ENCODE data around the gene WDR43. TPM values are rescaled to one million over a fixed set of nuclear protein-coding genes. Genes with fewer than 3 reads are reported as not detected.

WDR43 gene
- total and polyA plus RNA-seq, 7 experiments from 2014 or later = 44.4 to 75.0 (median 60.4) TPM

GRCh38 chr2:28904802-28905457, 10.5 kb downstream of the WDR43 start:
- no peak for DNase-seq
- intact Hi-C loops (cut with micrococcal nuclease) = no loop called here
- Mint-ChIP-seq H3K4me3 (peak overlapping the region in 1 of 10 donors; percentile 6), H3K36me3 (peaks cover 8 to 42% (median 26%) of the 10 kb centered on the region in 5 donors), H3K27ac (peak overlapping the region in 3 of 9 donors; percentile 6 to 33 (median 18)), H3K9me3 (no peaks in the 10 kb centered on the region), H3K4me1 (peaks cover 8 to 62% (median 39%) of the 10 kb centered on the region in 7 donors), H3K27me3 (no peaks in the 10 kb centered on the region)
- ATAC-seq = no peak
- no peaks in the 10 kb centered on the region for H3K9me3 ChIP-seq (ENCODE audit: control insufficient read depth in 2 of 3, low read length in 3 of 3)
- no peaks in the 10 kb centered on the region for H3K4me1 ChIP-seq (ENCODE audit: control insufficient read depth in 2 of 2, insufficient read depth in 2 of 2, low read length in 2 of 2)
- CTCF ChIA-PET = no interaction called here
- POLR2A ChIA-PET = interaction anchor here (0.8 to 2.0 kb wide), 3 partner anchors 9 to 35 kb away, joined by 3 to 5 read pairs (median 4); no protein-coding TSS in a partner anchor
- H3K4me3 ChIP-seq (ENCODE audit: low read length) = no peak overlapping the region
- H3K27ac ChIP-seq (ENCODE audit: low read depth, low read length) = no peak overlapping the region
- H3K27me3 ChIP-seq (ENCODE audit: control insufficient read depth in 2 of 2, insufficient read depth in 2 of 2, low read length in 2 of 2) = no peaks in the 10 kb centered on the region
- H3K36me3 ChIP-seq (ENCODE audit: control insufficient read depth in 2 of 3, insufficient read depth in 3 of 3, low read length in 3 of 3) = peaks cover 9 to 58% (median 22%) of the 10 kb centered on the region in 3 experiments

GRCh38 chr2:28905533-28905932, 11.1 kb downstream of the WDR43 start:
- DNase-seq (no peak), ATAC-seq (no peak)
- Histone ChIP-seq H3K4me3 (ENCODE audit: low read length) (no peak overlapping the region), H3K27me3 (ENCODE audit: control insufficient read depth in 2 of 2, insufficient read depth in 2 of 2, low read length in 2 of 2) (no peaks in the 10 kb centered on the region), H3K36me3 (ENCODE audit: control insufficient read depth in 2 of 3, insufficient read depth in 3 of 3, low read length in 3 of 3) (peaks cover 9 to 63% (median 25%) of the 10 kb centered on the region in 3 experiments), H3K9me3 (ENCODE audit: control insufficient read depth in 2 of 3, low read length in 3 of 3) (no peaks in the 10 kb centered on the region), H3K4me1 (ENCODE audit: control insufficient read depth in 2 of 2, insufficient read depth in 2 of 2, low read length in 2 of 2) (no peaks in the 10 kb centered on the region), H3K27ac (ENCODE audit: low read depth, low read length) (no peak overlapping the region)
- H3K9me3 Mint-ChIP-seq = no peaks in the 10 kb centered on the region
- H3K4me3 Mint-ChIP-seq = no peak overlapping the region
- ChIA-PET POLR2A (interaction anchor here (0.7 to 2.0 kb wide), 4 partner anchors 10 to 36 kb away, joined by 3 to 5 read pairs (median 4); no protein-coding TSS in a partner anchor), CTCF (no interaction called here)
- H3K36me3 Mint-ChIP-seq = peaks cover 8 to 45% (median 31%) of the 10 kb centered on the region in 5 donors
- H3K4me1 Mint-ChIP-seq = peaks cover 7 to 59% (median 36%) of the 10 kb centered on the region in 7 donors
- no peaks in the 10 kb centered on the region for H3K27me3 Mint-ChIP-seq
- H3K27ac Mint-ChIP-seq = peak overlapping the region in 1 of 9 donors; percentile 6
- intact Hi-C loops (cut with micrococcal nuclease) = no loop called here

GRCh38 chr2:28906376-28906775, 11.9 kb downstream of the WDR43 start:
- Mint-ChIP-seq H3K9me3 (no peaks in the 10 kb centered on the region), H3K4me3 (no peak overlapping the region), H3K4me1 (peaks cover 7 to 51% (median 27%) of the 10 kb centered on the region in 7 donors), H3K27ac (peak overlapping the region in 1 of 9 donors; percentile 59), H3K27me3 (no peaks in the 10 kb centered on the region), H3K36me3 (peaks cover 8 to 45% (median 31%) of the 10 kb centered on the region in 5 donors)
- no peaks in the 10 kb centered on the region for H3K4me1 ChIP-seq (ENCODE audit: control insufficient read depth in 2 of 2, insufficient read depth in 2 of 2, low read length in 2 of 2)
- no peaks in the 10 kb centered on the region for H3K27me3 ChIP-seq (ENCODE audit: control insufficient read depth in 2 of 2, insufficient read depth in 2 of 2, low read length in 2 of 2)
- ChIA-PET CTCF (no interaction called here), POLR2A (interaction anchor here (0.6 kb wide), 1 partner anchor 68 kb away, joined by 3 read pairs; no protein-coding TSS in a partner anchor)
- intact Hi-C loops (cut with micrococcal nuclease) = no loop called here
- ATAC-seq = no peak
- peaks cover 9 to 63% (median 25%) of the 10 kb centered on the region in 3 experiments for H3K36me3 ChIP-seq (ENCODE audit: control insufficient read depth in 2 of 3, insufficient read depth in 3 of 3, low read length in 3 of 3)
- H3K4me3 ChIP-seq (ENCODE audit: low read length) = no peak overlapping the region
- no peak for DNase-seq
- no peak overlapping the region for H3K27ac ChIP-seq (ENCODE audit: low read depth, low read length)
- H3K9me3 ChIP-seq (ENCODE audit: control insufficient read depth in 2 of 3, low read length in 3 of 3) = no peaks in the 10 kb centered on the region

GRCh38 chr2:28906821-28907220, 12.4 kb downstream of the WDR43 start:
- H3K4me3 Mint-ChIP-seq = no peak overlapping the region
- no peaks in the 10 kb centered on the region for H3K27me3 Mint-ChIP-seq
- ChIA-PET CTCF (no interaction called here), POLR2A (no interaction called here)
- H3K9me3 ChIP-seq (ENCODE audit: control insufficient read depth in 2 of 3, low read length in 3 of 3) = no peaks in the 10 kb centered on the region
- peaks cover 8 to 49% (median 32%) of the 10 kb centered on the region in 5 donors for H3K36me3 Mint-ChIP-seq
- no peaks in the 10 kb centered on the region for H3K9me3 Mint-ChIP-seq
- no peak overlapping the region for H3K27ac ChIP-seq (ENCODE audit: low read depth, low read length)
- H3K4me3 ChIP-seq (ENCODE audit: low read length) = no peak overlapping the region
- peaks cover 9 to 67% (median 28%) of the 10 kb centered on the region in 3 experiments for H3K36me3 ChIP-seq (ENCODE audit: control insufficient read depth in 2 of 3, insufficient read depth in 3 of 3, low read length in 3 of 3)
- H3K27ac Mint-ChIP-seq = peak overlapping the region in 1 of 9 donors; percentile 59
- DNase-seq (no peak), ATAC-seq (no peak)
- intact Hi-C loops (cut with micrococcal nuclease) = no loop called here
- H3K27me3 ChIP-seq (ENCODE audit: control insufficient read depth in 2 of 2, insufficient read depth in 2 of 2, low read length in 2 of 2) = no peaks in the 10 kb centered on the region
- H3K4me1 ChIP-seq (ENCODE audit: control insufficient read depth in 2 of 2, insufficient read depth in 2 of 2, low read length in 2 of 2) = no peaks in the 10 kb centered on the region
- peaks cover 7 to 46% (median 25%) of the 10 kb centered on the region in 7 donors for H3K4me1 Mint-ChIP-seq

GRCh38 chr2:28908172-28908571, 13.7 kb downstream of the WDR43 start:
- intact Hi-C loops (cut with micrococcal nuclease) = no loop called here
- Histone ChIP-seq H3K4me3 (ENCODE audit: low read length) (no peak overlapping the region), H3K27ac (ENCODE audit: low read depth, low read length) (no peak overlapping the region), H3K36me3 (ENCODE audit: control insufficient read depth in 2 of 3, insufficient read depth in 3 of 3, low read length in 3 of 3) (peaks cover 11 to 70% (median 31%) of the 10 kb centered on the region in 3 experiments), H3K4me1 (ENCODE audit: control insufficient read depth in 2 of 2, insufficient read depth in 2 of 2, low read length in 2 of 2) (no peaks in the 10 kb centered on the region), H3K9me3 (ENCODE audit: control insufficient read depth in 2 of 3, low read length in 3 of 3) (no peaks in the 10 kb centered on the region), H3K27me3 (ENCODE audit: control insufficient read depth in 2 of 2, insufficient read depth in 2 of 2, low read length in 2 of 2) (no peaks in the 10 kb centered on the region)
- DNase-seq (no peak), ATAC-seq (no peak)
- H3K9me3 Mint-ChIP-seq = no peaks in the 10 kb centered on the region
- peaks cover 8 to 58% (median 34%) of the 10 kb centered on the region in 5 donors for H3K36me3 Mint-ChIP-seq
- H3K27me3 Mint-ChIP-seq = no peaks in the 10 kb centered on the region
- no peak overlapping the region for H3K27ac Mint-ChIP-seq
- POLR2A ChIA-PET = no interaction called here
- H3K4me1 Mint-ChIP-seq = peaks cover 7 to 41% (median 19%) of the 10 kb centered on the region in 7 donors
- CTCF ChIA-PET = no interaction called here
- no peak overlapping the region for H3K4me3 Mint-ChIP-seq

GRCh38 chr2:28909655-28910353, 15.3 kb downstream of the WDR43 start:
- peak overlapping the region in 2 of 9 donors; percentile 28 to 46 for H3K27ac Mint-ChIP-seq

More at GRCh38 chr2:28909655-28910353, 15.3 kb downstream of the WDR43 start:
- Histone ChIP-seq H3K4me3 (ENCODE audit: low read length) (no peak overlapping the region), H3K36me3 (ENCODE audit: control insufficient read depth in 2 of 3, insufficient read depth in 3 of 3, low read length in 3 of 3) (peaks cover 19 to 72% (median 33%) of the 10 kb centered on the region in 3 experiments), H3K9me3 (ENCODE audit: control insufficient read depth in 2 of 3, low read length in 3 of 3) (no peaks in the 10 kb centered on the region), H3K27me3 (ENCODE audit: control insufficient read depth in 2 of 2, insufficient read depth in 2 of 2, low read length in 2 of 2) (no peaks in the 10 kb centered on the region), H3K27ac (ENCODE audit: low read depth, low read length) (no peak overlapping the region), H3K4me1 (ENCODE audit: control insufficient read depth in 2 of 2, insufficient read depth in 2 of 2, low read length in 2 of 2) (no peaks in the 10 kb centered on the region)
- intact Hi-C loops (cut with micrococcal nuclease) = no loop called here
- CTCF ChIA-PET = interaction anchor here (1.4 kb wide), 1 partner anchor 16 kb away, joined by 3 read pairs; no protein-coding TSS in a partner anchor
- ATAC-seq (no peak), DNase-seq (no peak)
- POLR2A ChIA-PET = interaction anchor here (0.9 kb wide), 1 partner anchor 39 kb away, joined by 3 read pairs; the partner anchor contains the start of gene TRMT61B
- Mint-ChIP-seq H3K27me3 (no peaks in the 10 kb centered on the region), H3K36me3 (peaks cover 8 to 63% (median 36%) of the 10 kb centered on the region in 5 donors), H3K9me3 (no peaks in the 10 kb centered on the region), H3K4me1 (peaks cover 6 to 33% (median 17%) of the 10 kb centered on the region in 7 donors), H3K4me3 (no peak overlapping the region)
